GM12865 (cell line): ENCODE results near the gene RAB4A.

Experiments used
- DNase-seq: peaks from one replicate; pipeline ENCODE4 v3.0.0; 2010; ENCODE audit warnings: low read depth
- H3K4me3 ChIP-seq: 2 replicates; pipeline ENCODE4 v1.5.1; 2011; ENCODE audit warnings: mild to moderate bottlenecking, low read depth, low read length, control low read depth
- TF ChIP-seq, protein P1 (sequence below): IDR thresholded peaks from 2 replicates; pipeline ENCODE4 v1.5.1; 2011; ENCODE audit warnings: low read length, control low read depth, low read depth, inconsistent platforms; ENCODE audit not compliant: insufficient read depth; ENCODE audit errors: missing control alignments

The RAB4A gene

GRCh38 chr1:229280037-229280828 is 9.3 kb downstream of the RAB4A start:
- no peak for DNase-seq
- TF ChIP-seq, protein P1, sequence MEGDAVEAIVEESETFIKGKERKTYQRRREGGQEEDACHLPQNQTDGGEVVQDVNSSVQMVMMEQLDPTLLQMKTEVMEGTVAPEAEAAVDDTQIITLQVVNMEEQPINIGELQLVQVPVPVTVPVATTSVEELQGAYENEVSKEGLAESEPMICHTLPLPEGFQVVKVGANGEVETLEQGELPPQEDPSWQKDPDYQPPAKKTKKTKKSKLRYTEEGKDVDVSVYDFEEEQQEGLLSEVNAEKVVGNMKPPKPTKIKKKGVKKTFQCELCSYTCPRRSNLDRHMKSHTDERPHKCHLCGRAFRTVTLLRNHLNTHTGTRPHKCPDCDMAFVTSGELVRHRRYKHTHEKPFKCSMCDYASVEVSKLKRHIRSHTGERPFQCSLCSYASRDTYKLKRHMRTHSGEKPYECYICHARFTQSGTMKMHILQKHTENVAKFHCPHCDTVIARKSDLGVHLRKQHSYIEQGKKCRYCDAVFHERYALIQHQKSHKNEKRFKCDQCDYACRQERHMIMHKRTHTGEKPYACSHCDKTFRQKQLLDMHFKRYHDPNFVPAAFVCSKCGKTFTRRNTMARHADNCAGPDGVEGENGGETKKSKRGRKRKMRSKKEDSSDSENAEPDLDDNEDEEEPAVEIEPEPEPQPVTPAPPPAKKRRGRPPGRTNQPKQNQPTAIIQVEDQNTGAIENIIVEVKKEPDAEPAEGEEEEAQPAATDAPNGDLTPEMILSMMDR = no peak
- H3K4me3 ChIP-seq = no peak overlapping the region

DNA sequence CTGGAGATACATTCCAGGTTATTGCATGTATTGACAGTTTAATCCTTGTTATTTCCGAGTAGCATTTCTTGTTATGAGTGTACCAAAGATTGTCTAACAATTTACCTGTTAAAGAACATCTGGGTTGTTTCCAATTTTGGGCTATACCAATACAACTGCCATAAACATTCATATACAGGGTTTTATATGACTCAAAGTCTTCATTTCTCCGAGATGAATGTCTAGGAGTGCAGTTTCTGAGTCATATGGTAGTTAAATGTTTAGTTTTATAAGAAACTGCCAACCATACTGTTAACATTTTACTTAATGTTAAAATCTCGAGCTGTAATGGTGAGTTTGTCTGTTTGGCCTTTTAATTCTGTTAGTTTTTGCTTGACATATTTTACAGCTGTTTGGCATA is 10.0 kb downstream of the RAB4A start:
- H3K4me3 ChIP-seq = no peak overlapping the region
- no peak for DNase-seq
- TF ChIP-seq, protein P1 = no peak

DNA sequence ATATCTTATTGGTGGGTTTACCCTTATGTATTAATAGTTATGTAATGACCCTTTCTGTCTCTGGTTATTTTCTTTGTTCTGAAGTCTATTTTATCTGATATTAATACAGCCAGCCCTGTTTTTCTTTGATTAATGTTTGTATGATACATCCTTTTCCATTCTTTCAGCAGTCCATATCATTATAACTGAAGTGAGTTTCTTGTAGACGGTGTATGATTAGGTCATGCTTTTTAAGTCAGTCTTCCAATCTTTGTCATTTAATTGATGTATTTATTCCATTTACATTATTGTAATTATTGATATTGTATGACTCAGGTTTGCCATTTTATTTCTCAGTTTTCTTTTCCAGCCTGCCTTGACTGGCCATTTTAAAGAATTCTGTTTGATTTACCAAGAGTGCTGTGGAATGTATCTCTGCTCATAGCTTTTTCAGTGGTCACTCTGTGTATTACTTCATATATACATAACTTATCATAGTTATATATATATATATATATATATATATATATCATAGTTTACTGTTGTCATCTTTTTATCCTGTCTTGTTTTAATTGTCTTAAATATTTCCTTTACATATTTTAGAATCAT is 10.5 kb downstream of the RAB4A start:
- no peak for DNase-seq
- TF ChIP-seq, protein P1 = no peak
- no peak overlapping the region for H3K4me3 ChIP-seq

DNA sequence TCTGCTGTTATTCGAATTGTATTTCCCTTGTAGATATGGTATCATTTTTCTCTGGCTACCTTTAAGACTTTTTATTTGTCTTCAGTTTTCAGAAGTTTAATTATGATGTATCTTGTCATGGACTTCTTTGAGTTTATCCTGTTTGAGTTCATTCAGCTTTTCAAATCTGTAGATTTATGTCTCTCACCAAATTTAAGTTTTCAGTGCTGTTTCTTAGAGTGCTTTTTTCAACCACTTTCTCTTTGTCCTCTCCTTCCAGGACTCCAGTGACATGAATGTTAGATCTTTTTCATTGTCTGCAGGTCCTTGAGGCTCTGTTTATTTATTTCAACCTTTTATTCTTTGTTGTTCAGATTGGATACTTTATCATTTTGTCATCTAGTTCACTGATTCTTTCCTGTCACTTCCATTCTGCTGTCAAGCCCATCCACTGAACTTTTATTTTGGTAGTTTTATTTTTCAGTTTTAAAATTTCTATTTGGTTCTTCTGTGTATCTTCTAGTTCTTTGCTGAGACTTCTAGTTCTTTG is 11.4 kb downstream of the RAB4A start:
- no peak for DNase-seq
- TF ChIP-seq, protein P1 = no peak
- no peak overlapping the region for H3K4me3 ChIP-seq

- no peak overlapping the region for H3K4me3 ChIP-seq
- TF ChIP-seq, protein P1 = no peak
- DNase-seq = no peak
These were observed 12.3 kb downstream of the RAB4A start for GRCh38 chr1:229283183-229283611.

- DNase-seq = no peak
- H3K4me3 ChIP-seq = no peak overlapping the region
- TF ChIP-seq, protein P1 = no peak
These were observed 14.0 kb downstream of the RAB4A start for GRCh38 chr1:229284887-229285286.
